ENCODE data around the gene BOK.
"Not testable (repeated sequence)": the region's sequence is repeated elsewhere in the genome, so short reads cannot be mapped to it uniquely, and the experiment has no call there.

The BOK gene

DNA sequence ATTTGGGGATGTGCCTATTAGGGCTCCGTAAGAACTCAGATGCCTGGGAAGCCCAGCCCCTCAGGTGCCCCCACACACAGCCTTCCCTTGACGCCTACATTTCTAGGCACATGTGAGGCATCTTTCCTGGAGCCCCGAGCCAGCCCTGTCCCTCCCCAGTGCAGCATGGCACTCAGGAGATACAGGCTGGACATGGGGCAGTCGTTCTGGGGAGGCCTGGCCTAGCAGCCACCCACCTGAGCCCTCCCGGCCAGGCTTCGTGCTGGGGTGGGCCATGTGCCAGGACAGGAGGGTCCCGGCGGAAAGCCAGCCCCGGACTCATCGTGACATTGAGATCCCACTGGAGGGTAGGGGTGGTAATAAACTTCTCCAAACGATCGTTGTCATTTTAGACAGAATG is 15.2 kb downstream of the BOK start:
- DNase-seq (ENCODE audit: low spot score): no peak

DNA sequence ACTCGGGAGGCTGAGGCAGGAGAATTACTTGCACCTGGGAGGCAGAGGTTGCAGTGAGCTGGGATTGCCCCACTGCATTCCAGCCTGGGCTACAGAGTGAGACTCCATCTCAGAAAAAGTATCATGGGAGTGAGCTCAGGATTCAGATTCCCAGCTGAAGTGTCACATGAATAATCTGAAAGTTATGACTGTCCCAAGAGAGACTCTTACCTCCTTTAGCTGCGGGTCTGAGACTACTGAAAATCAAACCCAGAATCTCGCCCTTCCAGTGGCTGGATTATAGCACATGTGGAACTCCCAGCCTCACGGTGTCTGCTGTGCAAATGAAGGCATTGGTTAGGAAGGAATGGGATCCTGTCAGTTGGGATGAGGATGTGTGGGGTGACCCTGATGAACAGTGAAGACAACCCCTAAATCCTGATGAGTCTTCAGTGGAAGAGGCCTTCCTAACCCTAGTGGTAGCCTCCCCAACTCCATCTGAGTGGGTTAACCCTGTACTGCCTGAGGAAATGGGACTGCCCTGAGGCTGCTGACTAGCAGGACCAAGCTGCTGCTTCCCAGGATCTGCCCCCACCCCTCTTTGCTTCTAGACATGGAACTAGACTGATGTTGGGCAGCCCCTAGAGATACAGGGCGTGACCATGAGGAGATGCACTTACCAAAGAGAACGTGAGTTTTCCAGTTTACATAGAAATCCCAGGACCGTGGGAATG is 16.5 kb downstream of the BOK start:
- DNase-seq (ENCODE audit: low spot score): no peak

DNA sequence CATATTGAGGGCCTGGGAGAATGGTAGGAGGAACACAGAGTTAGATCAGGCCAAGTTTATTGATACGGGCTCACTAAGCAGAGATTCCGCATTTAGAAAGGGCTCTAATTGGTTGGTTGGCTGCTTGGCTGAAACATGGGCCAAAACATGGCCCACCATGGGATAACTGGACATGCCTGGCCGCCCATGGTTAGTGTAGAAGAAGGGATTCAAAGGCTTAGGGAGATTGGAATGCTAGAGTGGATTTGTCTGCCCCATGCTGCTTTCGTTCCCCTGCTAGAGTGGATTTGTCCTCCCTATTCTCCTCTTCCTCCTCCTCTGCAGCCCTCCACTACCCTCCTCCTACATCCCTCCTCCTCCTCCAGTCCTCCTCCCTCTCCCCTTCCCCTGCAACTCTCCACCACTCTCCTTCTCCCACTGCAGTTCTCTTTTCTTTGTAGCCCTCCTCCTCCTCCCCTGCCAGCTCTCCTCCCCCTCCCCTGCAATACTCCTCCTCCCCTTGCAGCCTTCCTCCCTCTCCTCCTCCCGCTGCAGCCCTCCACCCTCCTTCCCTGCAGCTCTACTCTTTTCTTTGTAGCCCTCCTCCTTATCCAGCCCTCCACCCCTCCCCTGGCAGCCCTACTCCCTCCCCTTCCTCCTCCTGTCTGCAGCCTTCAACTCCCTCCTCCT is 17.2 kb downstream of the BOK start:
- no peak for DNase-seq (ENCODE audit: low spot score)

DNA sequence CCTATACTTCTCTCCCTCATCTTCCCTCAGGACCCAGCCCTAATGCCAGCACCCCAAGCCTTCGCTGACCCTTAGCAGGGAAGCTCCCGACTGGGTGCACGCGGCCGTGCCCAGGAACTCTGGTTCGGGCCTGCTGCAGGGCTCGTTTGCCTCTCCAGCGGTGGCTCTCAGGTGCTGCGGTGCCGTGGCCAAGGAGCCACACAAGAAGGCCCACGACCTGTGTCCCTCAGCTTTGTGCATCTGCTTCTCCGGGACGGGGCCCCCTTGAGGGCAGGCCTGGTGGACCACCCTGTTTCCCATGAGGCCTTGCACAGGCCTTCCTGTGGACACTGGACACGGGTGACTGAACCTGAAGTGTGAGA is 17.7 kb downstream of the BOK start:
- no peak for DNase-seq (ENCODE audit: low spot score)

- no peak for DNase-seq (ENCODE audit: low spot score)
Measured at GRCh38 chr2:241577413-241578122, 19.0 kb downstream of the BOK start.

- no peak for DNase-seq (ENCODE audit: low spot score)
Measured at GRCh38 chr2:241579281-241579680, 20.7 kb downstream of the BOK start.

DNA sequence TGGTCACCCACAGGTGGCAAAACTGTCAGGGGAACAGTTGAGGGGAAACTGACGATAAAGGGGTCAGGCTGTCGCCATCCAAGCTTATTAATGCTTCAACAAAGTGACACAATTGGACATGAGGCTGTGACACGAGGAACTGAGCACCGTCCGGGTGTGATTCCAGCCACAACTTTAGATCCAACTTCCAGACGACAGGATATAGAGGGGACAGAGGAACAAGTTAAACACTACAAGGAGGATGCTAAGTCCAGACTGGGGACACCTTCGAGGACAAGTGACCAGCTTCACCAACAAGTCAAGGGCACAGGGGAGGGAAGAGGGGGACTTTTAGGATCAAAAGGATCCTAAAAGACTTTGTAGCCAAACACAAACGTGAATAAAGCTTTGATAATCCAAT is 23.8 kb downstream of the BOK start:
- no peak for DNase-seq (ENCODE audit: low spot score)

- DNase-seq (ENCODE audit: low spot score): no peak
Measured at GRCh38 chr2:241582806-241583205, 24.3 kb downstream of the BOK start.

- DNase-seq (ENCODE audit: low spot score): peak; percentile 65
Measured at GRCh38 chr2:241584436-241584835, 25.9 kb downstream of the BOK start.

DNA sequence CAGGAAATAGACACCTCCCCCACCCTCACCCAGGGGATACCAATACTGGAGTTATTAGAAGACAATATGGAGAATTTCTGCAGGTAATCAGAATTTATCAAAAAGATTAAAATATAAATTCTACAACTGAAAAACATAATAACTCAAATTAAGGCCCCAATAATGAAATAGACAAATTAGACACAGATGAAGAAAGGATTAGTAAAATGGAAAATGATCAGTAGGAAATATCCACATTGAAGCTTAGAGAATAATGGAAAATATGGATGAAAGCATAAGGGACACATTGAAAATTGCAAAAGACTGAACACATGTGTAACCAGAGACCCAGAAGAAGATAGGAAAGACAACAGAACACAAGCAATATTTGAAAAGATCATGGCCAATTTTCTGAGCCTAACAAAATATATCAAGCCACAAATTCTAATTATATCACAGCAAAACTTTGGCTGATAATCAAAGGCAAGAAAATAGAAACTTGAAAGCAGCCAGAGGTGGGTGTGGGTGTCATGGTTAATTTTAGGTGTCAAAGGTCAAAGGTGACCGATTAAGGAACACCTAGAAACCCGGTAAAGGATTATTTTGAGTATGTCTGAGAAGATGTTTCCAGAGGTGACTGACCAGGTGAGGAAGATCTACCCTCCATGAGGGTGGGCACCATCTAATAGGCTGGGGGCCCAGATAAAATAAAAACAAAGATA is 28.2 kb downstream of the BOK start:
- no peak for DNase-seq (ENCODE audit: low spot score)

- DNase-seq (ENCODE audit: low spot score): not testable (repeated sequence)
Measured at GRCh38 chr2:241589863-241590262, 31.3 kb downstream of the BOK start.

DNA sequence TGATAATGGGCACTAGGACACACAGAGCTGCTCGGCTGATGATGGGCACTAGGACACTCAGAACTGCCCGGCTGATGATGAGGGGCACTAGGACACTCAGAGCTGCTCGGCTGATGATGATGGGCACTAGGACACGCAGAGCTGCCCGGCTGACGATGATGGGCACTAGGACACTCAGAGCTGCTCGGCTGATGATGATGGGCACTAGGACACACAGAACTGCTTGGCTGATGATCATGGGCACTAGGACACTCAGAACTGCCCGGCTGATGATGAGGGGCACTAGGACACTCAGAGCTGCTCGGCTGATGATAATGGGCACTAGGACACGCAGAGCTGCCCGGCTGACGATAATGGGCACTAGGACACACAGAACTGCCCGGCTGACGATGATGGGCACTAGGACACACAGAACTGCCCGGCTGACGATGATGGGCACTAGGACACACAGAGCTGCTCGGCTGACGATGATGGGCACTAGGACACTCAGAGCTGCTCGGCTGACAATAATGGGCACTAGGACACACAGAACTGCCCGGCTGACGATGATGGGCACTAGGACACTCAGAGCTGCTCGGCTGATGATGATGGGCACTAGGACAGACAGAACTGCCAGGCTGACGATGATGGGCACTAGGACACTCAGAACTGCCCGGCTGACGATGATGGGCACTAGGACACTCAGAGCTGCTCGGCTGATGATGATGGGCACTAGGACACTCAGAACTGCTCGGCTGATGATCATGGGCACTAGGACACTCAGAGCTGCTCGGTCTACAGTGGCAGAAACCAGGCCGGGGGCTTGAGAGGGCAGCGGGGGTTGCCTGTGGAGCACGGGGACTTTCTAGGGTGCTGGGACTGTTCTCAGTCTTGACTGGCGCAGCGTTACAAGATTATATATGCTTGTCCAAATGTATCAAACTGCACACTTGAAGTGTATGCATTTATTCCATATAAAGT is 32.2 kb downstream of the BOK start:
- not testable (repeated sequence) for DNase-seq (ENCODE audit: low spot score)

GRCh38 chr2:241592126-241592845 is 33.7 kb downstream of the BOK start:
- DNase-seq (ENCODE audit: low spot score): no peak

- DNase-seq (ENCODE audit: low spot score): no peak
Measured at GRCh38 chr2:241593271-241593670, 34.7 kb downstream of the BOK start.

GRCh38 chr2:241595600-241596140 is 37.1 kb downstream of the BOK start:
- peak; percentile 17 for DNase-seq (ENCODE audit: low spot score)

DNA sequence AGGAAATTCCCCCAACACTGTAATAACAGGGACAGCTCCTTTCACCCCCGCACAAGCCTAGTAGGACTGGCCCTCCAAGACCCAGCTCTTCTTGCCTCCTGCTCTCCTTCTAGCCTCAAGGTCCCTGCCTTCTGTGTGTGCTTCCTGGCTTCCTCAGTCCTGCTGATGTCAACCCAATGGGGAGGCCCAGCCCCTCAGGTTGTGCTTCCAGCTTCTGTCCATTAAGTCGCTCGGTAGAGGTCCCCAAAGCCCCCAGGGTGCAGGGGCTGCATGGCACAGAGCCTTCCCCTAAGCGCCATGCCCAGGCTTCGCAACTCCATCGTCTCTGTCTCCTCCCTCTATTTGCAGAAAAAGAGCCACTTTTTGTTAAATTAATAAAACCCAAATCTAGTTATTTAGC is 39.0 kb downstream of the BOK start:
- DNase-seq (ENCODE audit: low spot score): no peak

DNA sequence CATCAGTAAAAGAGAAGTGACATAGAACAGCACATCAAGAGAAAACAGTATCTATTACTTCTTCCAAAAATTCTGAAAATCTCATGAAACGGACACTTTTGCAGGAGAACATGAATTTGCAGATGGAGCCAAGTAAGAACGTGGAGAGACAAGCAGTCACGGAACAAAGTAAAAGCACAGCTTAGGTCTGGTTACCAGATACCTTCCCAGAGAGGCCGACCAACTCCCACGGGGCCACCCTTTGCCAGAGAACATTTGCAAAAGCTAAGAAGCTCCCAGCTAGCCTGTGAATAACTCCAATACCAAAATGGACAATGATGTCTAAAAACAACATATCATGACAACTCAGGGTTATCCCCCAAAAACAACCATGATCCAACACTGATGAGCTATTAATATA is 39.5 kb downstream of the BOK start:
- no peak for DNase-seq (ENCODE audit: low spot score)

GRCh38 chr2:241598487-241598886 is 39.9 kb downstream of the BOK start:
- DNase-seq (ENCODE audit: low spot score): peak; percentile 42

DNA sequence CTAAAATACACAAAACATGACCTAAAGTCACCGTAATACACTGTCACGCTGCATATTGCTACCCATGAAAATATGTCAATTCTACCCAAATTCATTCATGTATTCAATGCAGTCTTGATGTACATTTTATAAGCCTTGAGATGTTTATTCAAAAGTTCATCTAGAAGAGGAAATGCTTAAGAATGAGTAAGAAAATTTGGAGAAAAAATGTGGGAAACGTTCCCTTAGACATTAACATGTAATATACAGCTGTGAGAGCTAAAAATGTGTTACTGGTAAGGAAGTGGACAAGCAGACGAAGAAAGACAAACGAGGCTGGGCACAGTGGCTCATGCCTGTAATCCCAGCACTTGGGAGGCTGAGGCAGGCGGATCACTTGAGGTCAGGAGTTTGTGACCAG is 41.1 kb downstream of the BOK start:
- DNase-seq (ENCODE audit: low spot score): no peak

DNA sequence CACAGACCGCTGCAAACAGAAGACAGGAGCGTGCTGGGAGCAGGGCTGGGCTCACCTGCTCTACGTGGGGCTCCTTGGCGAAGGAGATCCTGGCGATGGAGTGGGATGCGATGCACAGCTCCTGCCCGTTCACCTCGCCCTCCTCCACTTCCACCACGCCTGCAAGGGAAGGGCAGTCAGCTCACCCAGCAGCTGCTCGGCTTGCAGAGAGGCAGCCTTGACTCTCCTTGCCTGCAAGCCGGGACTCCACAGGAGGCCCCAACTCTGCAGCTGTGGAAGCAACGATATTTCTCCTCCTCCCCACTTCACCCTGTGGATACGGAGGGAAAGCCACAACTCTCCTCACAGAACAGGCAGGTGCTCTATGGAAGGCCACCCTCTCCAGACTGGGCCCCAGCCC is 43.3 kb downstream of the BOK start:
- no peak for DNase-seq (ENCODE audit: low spot score)

GRCh38 chr2:241602720-241603119 is 44.2 kb downstream of the BOK start:
- no peak for DNase-seq (ENCODE audit: low spot score)
